Stimulated activated CD8-positive, alpha-beta memory T cell treated with anti-CD3 and anti-CD28 coated beads, Interleukin-2, amount 100 ng/mL, for 1 hour (primary cell): ENCODE measurements around the gene GLB1L2.
"Not testable (repeated sequence)": the region's sequence is repeated elsewhere in the genome, so short reads cannot be mapped to it uniquely, and the experiment has no call there.

Experiments
- DNase-seq, 2 donors: peaks; one replicate each; pipeline ENCODE4 v3.0.0-alpha.2; 2020; ENCODE audit warnings: low read depth in 2 of 2

The GLB1L2 gene

GRCh38 chr11:134322553-134322952 lies 9.2 kb upstream of the GLB1L2 start:
- DNase-seq, result no peak

- DNase-seq, result no peak
These were observed 3.4 kb upstream of the GLB1L2 start for GRCh38 chr11:134328433-134328832.

GRCh38 chr11:134330611-134331353 lies 1.0 kb upstream of the GLB1L2 start:
- DNase-seq, result no peak

- no peak for DNase-seq
These were observed 422 bp downstream of the GLB1L2 start for GRCh38 chr11:134332189-134332631.

GRCh38 chr11:134332782-134333181 lies 994 bp downstream of the GLB1L2 start:
- no peak for DNase-seq

- no peak for DNase-seq
These were observed 1.5 kb downstream of the GLB1L2 start for GRCh38 chr11:134333312-134333711.

GRCh38 chr11:134333946-134334345 lies 2.2 kb downstream of the GLB1L2 start:
- DNase-seq, result no peak

GRCh38 chr11:134334796-134335571 lies 3.2 kb downstream of the GLB1L2 start:
- no peak for DNase-seq

GRCh38 chr11:134337051-134337450 lies 5.3 kb downstream of the GLB1L2 start:
- DNase-seq, result no peak

GRCh38 chr11:134338068-134338467 lies 6.3 kb downstream of the GLB1L2 start:
- no peak for DNase-seq

- DNase-seq, result no peak
These were observed 6.9 kb downstream of the GLB1L2 start for GRCh38 chr11:134338654-134339053.

- no peak for DNase-seq
These were observed 8.0 kb downstream of the GLB1L2 start for GRCh38 chr11:134339756-134340155.

GRCh38 chr11:134340354-134340964 lies 8.7 kb downstream of the GLB1L2 start:
- no peak for DNase-seq

- no peak for DNase-seq
These were observed 10.2 kb downstream of the GLB1L2 start for GRCh38 chr11:134341805-134342571.

GRCh38 chr11:134342572-134343340 lies 11.0 kb downstream of the GLB1L2 start:
- no peak for DNase-seq

- DNase-seq, result no peak
These were observed 11.9 kb downstream of the GLB1L2 start for GRCh38 chr11:134343646-134344045.

GRCh38 chr11:134344497-134345236 lies 12.9 kb downstream of the GLB1L2 start:
- not testable (repeated sequence) for DNase-seq

- no peak for DNase-seq
These were observed 13.4 kb downstream of the GLB1L2 start for GRCh38 chr11:134345237-134345550.

GRCh38 chr11:134346101-134346975 lies 14.6 kb downstream of the GLB1L2 start:
- no peak for DNase-seq

GRCh38 chr11:134346976-134347350 lies 15.2 kb downstream of the GLB1L2 start:
- DNase-seq, result no peak
